HepG2 (cell line): ENCODE results near the gene ALG3. TPM values are rescaled to one million over a fixed set of nuclear protein-coding genes. Genes with fewer than 3 reads are reported as not detected.
A peak's percentile ranks its signal among the peaks of the same experiment; 100 is the strongest.

Experiments
- ADNP ChIP-seq: sonication (generic); formaldehyde crosslinking; IDR thresholded peaks from 2 replicates; pipeline ENCODE4 v1.4.0; 2020; ENCODE audit warnings: missing genetic modification reagents
- AGO2 ChIP-seq: fragments of 200-400 bp; formaldehyde crosslinking; optimal IDR thresholded peaks from 2 replicates; pipeline ENCODE3; 2017; ENCODE audit warnings: mild to moderate bottlenecking, low read depth, low read length, moderate library complexity
- DNMT1 ChIP-seq: sonication (generic); formaldehyde crosslinking; IDR thresholded peaks from 2 replicates; pipeline ENCODE4 v1.5.1; 2020; ENCODE audit warnings: mild to moderate bottlenecking, missing genetic modification reagents
- EP300 ChIP-seq, 3 experiments: sonication (generic) in 1 of 3; formaldehyde crosslinking in 1 of 3; IDR thresholded peaks; 2 replicates each; pipeline versions ENCODE4 v1.5.1 to v1.6.1; 2011 to 2020; ENCODE audit warnings: low read depth in 2 of 3, low read length in 2 of 3, borderline replicate concordance in 1 of 3, improper control_type of control experiment in 1 of 3, mild to moderate bottlenecking in 1 of 3, missing genetic modification reagents in 1 of 3, moderate library complexity in 1 of 3
- FOXP4 ChIP-seq: sonication (generic); formaldehyde crosslinking; IDR thresholded peaks from 2 replicates; pipeline ENCODE4 v1.4.0; 2020; ENCODE audit warnings: missing genetic modification reagents
- GABPB1 ChIP-seq: IDR thresholded peaks from 2 replicates; pipeline ENCODE4 v1.6.1; 2016; ENCODE audit warnings: mild to moderate bottlenecking, missing genetic modification reagents, moderate library complexity, missing compliant biosample characterization
- GLI4 ChIP-seq: sonication (generic); formaldehyde crosslinking; IDR thresholded peaks from 2 replicates; pipeline ENCODE4 v1.5.1; 2020; ENCODE audit warnings: missing genetic modification reagents, mild to moderate bottlenecking, moderate library complexity, borderline replicate concordance
- HMG20B ChIP-seq: conservative IDR thresholded peaks from 2 replicates; pipeline ENCODE4 v1.6.1; 2016; ENCODE audit warnings: missing genetic modification reagents, missing compliant biosample characterization
- HNRNPH1 ChIP-seq: fragments of 200-400 bp; formaldehyde crosslinking; optimal IDR thresholded peaks from 2 replicates; pipeline ENCODE3; 2017; ENCODE audit warnings: mild to moderate bottlenecking, low read depth, low read length
- IKZF1 ChIP-seq: fragments of 450-650 bp; IDR thresholded peaks from 2 replicates; pipeline ENCODE4 v1.7.1; 2016
- IRF2 ChIP-seq: IDR thresholded peaks from 2 replicates; pipeline ENCODE4 v1.6.1; 2018; ENCODE audit warnings: missing genetic modification reagents, missing compliant biosample characterization
- JDP2 ChIP-seq: sonication (generic); formaldehyde crosslinking; IDR thresholded peaks from 2 replicates; pipeline ENCODE4 v1.8.1; 2022; ENCODE audit warnings: missing genetic modification reagents, borderline replicate concordance
- JUN ChIP-seq: sonication (generic); formaldehyde crosslinking; IDR thresholded peaks from 2 replicates; pipeline ENCODE4 v1.4.0; 2020; ENCODE audit warnings: mild to moderate bottlenecking, missing genetic modification reagents
- KAT8 ChIP-seq: IDR thresholded peaks from 2 replicates; pipeline ENCODE4 v1.6.1; 2016; ENCODE audit warnings: missing genetic modification reagents, missing compliant biosample characterization
- NR3C1 ChIP-seq: sonication (generic); formaldehyde crosslinking; IDR thresholded peaks from 2 replicates; pipeline ENCODE4 v1.4.0; 2020; ENCODE audit warnings: missing genetic modification reagents
- PAWR ChIP-seq: sonication (generic); formaldehyde crosslinking; IDR thresholded peaks from 2 replicates; pipeline ENCODE4 v1.4.0; 2020; ENCODE audit warnings: missing genetic modification reagents, mild to moderate bottlenecking, borderline replicate concordance
- POLR2AphosphoS5 ChIP-seq: IDR thresholded peaks from 2 replicates; pipeline ENCODE4 v1.6.1; 2012; ENCODE audit warnings: low read depth, low read length
- RFX5 ChIP-seq: IDR thresholded peaks from 2 replicates; pipeline ENCODE4 v1.6.1; 2011; ENCODE audit warnings: low read depth, low read length, improper control_type of control experiment
- SATB2 ChIP-seq: sonication (generic); formaldehyde crosslinking; IDR thresholded peaks from 2 replicates; pipeline ENCODE4 v1.5.0; 2020; ENCODE audit warnings: missing genetic modification reagents
- STAG1 ChIP-seq: sonication (generic); formaldehyde crosslinking; IDR thresholded peaks from 2 replicates; pipeline ENCODE4 v1.4.0; 2020; ENCODE audit warnings: missing genetic modification reagents
- THYN1 ChIP-seq: sonication (generic); formaldehyde crosslinking; IDR thresholded peaks from 2 replicates; pipeline ENCODE4 v1.8.1; 2023; ENCODE audit warnings: low read depth, mild to moderate bottlenecking, moderate library complexity, missing genetic modification reagents, borderline replicate concordance
- USF2 ChIP-seq, 2 experiments: sonication (generic) in 1 of 2; formaldehyde crosslinking in 1 of 2; IDR thresholded peaks; 2 replicates each; pipeline versions ENCODE4 v1.5.1 to v1.6.1; 2011 to 2020; ENCODE audit warnings: borderline replicate concordance in 1 of 2, low read depth in 1 of 2, low read length in 1 of 2, mild to moderate bottlenecking in 1 of 2, missing genetic modification reagents in 1 of 2, moderate library complexity in 1 of 2
- ZNF629 ChIP-seq: sonication (generic); formaldehyde crosslinking; conservative IDR thresholded peaks from 2 replicates; pipeline ENCODE4 v1.5.0; 2020; ENCODE audit warnings: missing genetic modification reagents
- ZNF678 ChIP-seq: sonication (generic); formaldehyde crosslinking; IDR thresholded peaks from 2 replicates; pipeline ENCODE4 v1.4.0; 2020; ENCODE audit warnings: mild to moderate bottlenecking, missing genetic modification reagents
- ZSCAN25 ChIP-seq: sonication (generic); formaldehyde crosslinking; IDR thresholded peaks from 2 replicates; pipeline ENCODE4 v1.8.0; 2022; ENCODE audit warnings: mild to moderate bottlenecking, missing genetic modification reagents
- polyA plus RNA-seq, 8 experiments: library from polyadenylated mRNA; depleted of rRNA in 3 of 8; stranded (reverse) in 7 of 8; unstranded in 1 of 8; fragments of >200 nt; fragmentation: Illumina TruSeq in 4 of 8; extraction: Trizol in 4 of 8; gene quantifications; 2 replicates each; pipeline versions ENCODE4 v1.2.1 to v1.2.3, GENCODE V29; 2011 to 2016; ENCODE audit warnings: low read depth in 4 of 8, missing spikeins in 1 of 8, mixed read lengths in 1 of 8; ENCODE audit not compliant: insufficient read depth in 1 of 8
- total RNA-seq, 5 experiments: library from RNA; depleted of rRNA; stranded (reverse); fragments of >200 nt; fragmentation: Illumina TruSeq; extraction: Trizol; gene quantifications; 2 replicates each; pipeline ENCODE4 v1.2.3, GENCODE V29; 2016; ENCODE audit warnings: low read depth in 1 of 5

ALG3 gene
- total and polyA plus RNA-seq, 2 of the 13 experiments (the other 11 are each of a cell fraction or from before 2014, with no cell fraction given): 46.6 to 57.1 TPM

- TF ChIP-seq ZNF678 (CRISPR knock-in tag): peak; percentile 87; the same call in 1 of the 2 replicates
- peak; percentile 87 for TF ChIP-seq KAT8 (CRISPR knock-in tag)
- TF ChIP-seq IRF2 (CRISPR knock-in tag): peak; percentile 92
- peak; percentile 99 for TF ChIP-seq AGO2
- TF ChIP-seq GLI4 (CRISPR knock-in tag): no peak
- TF ChIP-seq HMG20B (CRISPR knock-in tag): peak; percentile 35; the same call in 1 of the 2 replicates
- TF ChIP-seq ADNP (CRISPR knock-in tag): 0 out of 2 replicates have a peak, but pooled peaks have one; percentile 38
- TF ChIP-seq NR3C1 (CRISPR knock-in tag): no peak
- no peak for TF ChIP-seq USF2 (IDR thresholded peaks at IDR 0.05; ENCODE audit: low read depth, low read length)
- 0 out of 2 replicates have a peak, but pooled peaks have one; percentile 39 for TF ChIP-seq USF2 (CRISPR knock-in tag; IDR thresholded peaks at IDR 0.05; ENCODE audit: borderline replicate concordance)
- TF ChIP-seq GABPB1 (CRISPR knock-in tag): peak; percentile 88
- peak; percentile 62; the same call in 1 of the 2 replicates for TF ChIP-seq DNMT1 (CRISPR knock-in tag)
- peak; percentile 58; the same call in 1 of the 2 replicates for TF ChIP-seq ZSCAN25 (CRISPR knock-in tag)
- no peak for TF ChIP-seq IKZF1
- TF ChIP-seq THYN1 (CRISPR knock-in tag): no peak
- TF ChIP-seq JUN (CRISPR knock-in tag): peak; percentile 34; the same call in 1 of the 2 replicates
- TF ChIP-seq PAWR (CRISPR knock-in tag): no peak
- peak; percentile 96 for TF ChIP-seq STAG1 (CRISPR knock-in tag)
- no peak; the same call in 1 of the 2 replicates for TF ChIP-seq RFX5
- TF ChIP-seq EP300 (IDR thresholded peaks at IDR 0.05; ENCODE audit: low read depth in 2 of 2, low read length in 2 of 2): peak in 1 of 2 experiments; percentile 70; a peak in 1 of 4 replicates
- TF ChIP-seq EP300 (CRISPR knock-in tag; IDR thresholded peaks at IDR 0.05; ENCODE audit: borderline replicate concordance): peak; percentile 11; the same call in 1 of the 2 replicates
- TF ChIP-seq POLR2AphosphoS5: peak; percentile 48
- no peak for TF ChIP-seq HNRNPH1
- TF ChIP-seq SATB2 (CRISPR knock-in tag): no peak
- peak; percentile 80 for TF ChIP-seq FOXP4 (CRISPR knock-in tag)
- no peak for TF ChIP-seq JDP2 (CRISPR knock-in tag)
- TF ChIP-seq ZNF629 (CRISPR knock-in tag): 0 out of 2 replicates have a peak, but pooled peaks have one; percentile 61
Observed at GRCh38 chr3:184241447-184242296, 7.1 kb downstream of the ALG3 start (continued).
